Gastrocnemius medialis (tissue), 4 donors: Measurements from ENCODE around the gene MAPKAP1. TPM values are rescaled to one million over a fixed set of nuclear protein-coding genes. Genes with fewer than 3 reads are reported as not detected.

Experiments used
- ATAC-seq, 2 donors: fragments of 150-250 bp; one replicate each; pipeline ENCODE4 v1.9.1; 2016
- DNase-seq, 2 donors: peaks; one replicate each; pipeline ENCODE4 v3.0.0-alpha.2; 2019
- H3K27ac ChIP-seq, 4 donors: fragments of 200-600 bp; sonication (generic); 1 replicate in 1 of 4; 2 replicates in 3 of 4; pipeline ENCODE4 v1.5.1; 2016 to 2018; ENCODE audit warnings: mild to moderate bottlenecking in 2 of 4, moderate library complexity in 1 of 4
- H3K27me3 ChIP-seq, 3 donors: fragments of 200-600 bp; sonication (generic) in 2 of 3; 1 replicate in 1 of 3; 2 replicates in 2 of 3; pipeline versions ENCODE4 v1.5.1 to v1.6.0; 2016 to 2019; ENCODE audit warnings: mild to moderate bottlenecking in 1 of 3, moderate library complexity in 1 of 3
- H3K36me3 ChIP-seq, 2 donors: fragments of 200-600 bp; sonication (generic) in 1 of 2; one replicate each; pipeline ENCODE4 v1.5.1; 2017 to 2018
- H3K4me1 ChIP-seq, 2 donors: fragments of 200-600 bp; sonication (generic) in 1 of 2; one replicate each; pipeline ENCODE4 v1.5.1; 2016 to 2017; ENCODE audit warnings: mild to moderate bottlenecking in 2 of 2
- H3K4me3 ChIP-seq, 4 donors: fragments of 200-600 bp; sonication (generic) in 3 of 4; 1 replicate in 1 of 4; 2 replicates in 3 of 4; pipeline ENCODE4 v1.5.1; 2016 to 2019; ENCODE audit warnings: mild to moderate bottlenecking in 2 of 4
- H3K9me3 ChIP-seq, 3 donors: fragments of 200-600 bp; sonication (generic) in 2 of 3; 1 replicate in 1 of 3; 2 replicates in 2 of 3; pipeline ENCODE4 v1.5.1; 2016 to 2019
- POLR2A ChIP-seq, 2 donors: fragments of 450-650 bp; IDR thresholded peaks; one replicate each; pipeline ENCODE4 v1.6.1; 2017; ENCODE audit warnings: antibody characterized with exemption in 2 of 2, mild to moderate bottlenecking in 2 of 2, moderate library complexity in 2 of 2
- in situ Hi-C, 4 donors: fragments of 200-750 bp; cut with MboI; loops; one replicate each; pipeline versions ENCODE4 v1.15.0 to v1.8.0; 2017; ENCODE audit warnings: low sequenced_read_pairs in 4 of 4
- intact Hi-C: fragments of 100-400 bp; cut with DNase I; formaldehyde crosslinking; loops from one replicate; pipeline ENCODE4 v1.15.1; 2023; ENCODE audit warnings: low total_unique reads
- total RNA-seq, 4 donors: library from RNA; depleted of rRNA; stranded (reverse); fragments of >200 nt; gene quantifications; one replicate each; pipeline versions ENCODE4 v1.1.0 to v1.2.3, GENCODE V29; 2016
- TF ChIP-seq, protein P1 (sequence below), 5 experiments: fragments of 450-650 bp in 3 of 5; fragments of 200-600 bp in 2 of 5; sonication (generic) in 2 of 5; IDR thresholded peaks in 4 of 5; conservative IDR thresholded peaks in 1 of 5; 1 replicate in 4 of 5; 2 replicates in 1 of 5; pipeline ENCODE4 v1.5.1; 2016 to 2019; ENCODE audit warnings: antibody characterized with exemption in 5 of 5, mild to moderate bottlenecking in 3 of 5, moderate library complexity in 3 of 5

The MAPKAP1 gene
- total RNA-seq, 4 donors from 2014 or later: 58.2 to 123 (median 104) TPM

DNA sequence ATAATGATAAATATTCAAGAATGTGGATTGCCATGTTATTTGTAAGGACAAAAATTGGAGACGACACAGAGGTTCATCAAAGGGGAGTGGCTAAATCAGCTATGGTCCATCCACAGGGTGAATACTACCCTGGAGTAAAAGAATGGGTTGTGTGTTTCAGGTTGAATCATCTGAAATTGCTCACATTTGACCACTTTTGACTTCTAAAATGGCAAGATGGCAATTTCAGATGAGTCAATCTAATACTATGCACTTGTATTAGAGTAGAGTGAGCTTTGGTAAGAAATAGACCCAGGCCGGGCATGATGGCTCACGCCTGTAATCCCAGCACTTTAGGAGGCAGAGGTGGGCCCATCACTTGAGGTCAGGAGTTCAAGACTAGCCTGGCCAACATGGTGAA is 313.6 kb downstream of the MAPKAP1 start:
- Histone ChIP-seq H3K4me3 (no peak overlapping the region), H3K27me3 (no peaks in the 10 kb centered on the region), H3K4me1 (no peaks in the 10 kb centered on the region), H3K27ac (no peak overlapping the region), H3K36me3 (no peaks in the 10 kb centered on the region), H3K9me3 (no peaks in the 10 kb centered on the region)
- in situ Hi-C loops: loop anchor here in 1 of 4 donors (25.0 kb wide), 1 partner anchor 631 kb away; the partner anchor contains the start of gene NR6A1
- TF ChIP-seq, protein P1, sequence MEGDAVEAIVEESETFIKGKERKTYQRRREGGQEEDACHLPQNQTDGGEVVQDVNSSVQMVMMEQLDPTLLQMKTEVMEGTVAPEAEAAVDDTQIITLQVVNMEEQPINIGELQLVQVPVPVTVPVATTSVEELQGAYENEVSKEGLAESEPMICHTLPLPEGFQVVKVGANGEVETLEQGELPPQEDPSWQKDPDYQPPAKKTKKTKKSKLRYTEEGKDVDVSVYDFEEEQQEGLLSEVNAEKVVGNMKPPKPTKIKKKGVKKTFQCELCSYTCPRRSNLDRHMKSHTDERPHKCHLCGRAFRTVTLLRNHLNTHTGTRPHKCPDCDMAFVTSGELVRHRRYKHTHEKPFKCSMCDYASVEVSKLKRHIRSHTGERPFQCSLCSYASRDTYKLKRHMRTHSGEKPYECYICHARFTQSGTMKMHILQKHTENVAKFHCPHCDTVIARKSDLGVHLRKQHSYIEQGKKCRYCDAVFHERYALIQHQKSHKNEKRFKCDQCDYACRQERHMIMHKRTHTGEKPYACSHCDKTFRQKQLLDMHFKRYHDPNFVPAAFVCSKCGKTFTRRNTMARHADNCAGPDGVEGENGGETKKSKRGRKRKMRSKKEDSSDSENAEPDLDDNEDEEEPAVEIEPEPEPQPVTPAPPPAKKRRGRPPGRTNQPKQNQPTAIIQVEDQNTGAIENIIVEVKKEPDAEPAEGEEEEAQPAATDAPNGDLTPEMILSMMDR (IDR thresholded peaks at IDR 0.05 in 4 of 5, conservative IDR thresholded peaks at IDR 0.05 in 1 of 5): no peak
- TF ChIP-seq POLR2A (IDR thresholded peaks at IDR 0.05): no peak
- ATAC-seq (no peak), DNase-seq (no peak)
- intact Hi-C loops: no loop called here

DNA sequence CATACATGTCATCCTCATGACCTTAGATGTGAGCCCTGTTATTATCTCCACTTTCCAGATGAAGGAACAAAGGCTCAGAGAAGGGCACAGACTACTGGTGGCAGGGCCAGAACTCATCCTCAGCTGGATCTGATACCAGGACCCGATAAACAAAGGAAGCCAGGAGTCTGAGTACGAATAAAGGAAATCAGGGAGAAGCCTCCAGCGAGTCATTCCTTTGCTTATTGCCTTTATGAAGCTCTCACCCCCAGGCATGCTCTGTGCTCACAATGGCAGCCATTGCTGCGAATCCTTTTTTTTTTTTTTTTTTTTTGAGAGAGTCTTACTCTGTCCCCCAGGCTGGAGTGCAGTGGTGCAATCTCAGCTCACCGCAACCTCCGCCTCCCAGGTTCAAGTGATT is 315.3 kb downstream of the MAPKAP1 start:
- no peaks in the 10 kb centered on the region for H3K4me1 ChIP-seq
- H3K36me3 ChIP-seq: no peaks in the 10 kb centered on the region
- no peak overlapping the region for H3K27ac ChIP-seq
- no peak for TF ChIP-seq POLR2A (IDR thresholded peaks at IDR 0.05)
- H3K27me3 ChIP-seq: no peaks in the 10 kb centered on the region
- in situ Hi-C loops: loop anchor here in 1 of 4 donors (25.0 kb wide), 1 partner anchor 629 kb away; the partner anchor contains the start of gene NR6A1
- H3K9me3 ChIP-seq: no peaks in the 10 kb centered on the region
- intact Hi-C loops: no loop called here
- no peak for ATAC-seq
- H3K4me3 ChIP-seq: no peak overlapping the region
- no peak for DNase-seq

DNA sequence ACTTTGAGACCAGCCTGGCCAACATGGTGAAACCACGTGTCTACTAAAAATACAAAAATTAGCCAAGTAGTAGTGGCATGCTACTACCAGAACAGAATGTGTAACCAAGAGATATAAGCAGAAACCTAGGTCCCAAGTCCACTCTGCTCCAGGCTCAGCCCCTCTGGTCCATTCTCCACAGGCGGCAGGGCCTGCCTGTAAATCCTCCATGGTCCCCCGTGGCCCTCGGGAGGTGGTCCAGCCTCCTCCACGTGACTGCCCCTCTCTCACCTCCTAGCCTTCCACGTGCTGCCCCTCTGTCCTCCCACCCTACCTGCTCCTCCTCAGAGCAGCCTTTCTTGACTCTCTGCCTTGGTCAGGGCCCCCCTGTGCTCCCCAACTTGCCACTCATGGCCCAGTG is 318.0 kb downstream of the MAPKAP1 start:
- Histone ChIP-seq H3K4me3 (no peak overlapping the region), H3K4me1 (no peaks in the 10 kb centered on the region), H3K36me3 (no peaks in the 10 kb centered on the region), H3K27me3 (no peaks in the 10 kb centered on the region), H3K9me3 (no peaks in the 10 kb centered on the region), H3K27ac (no peak overlapping the region)
- no peak for ATAC-seq
- no peak for TF ChIP-seq POLR2A (IDR thresholded peaks at IDR 0.05)
- TF ChIP-seq, protein P1 (IDR thresholded peaks at IDR 0.05 in 4 of 5, conservative IDR thresholded peaks at IDR 0.05 in 1 of 5): no peak
- in situ Hi-C loops (loop anchor here in 1 of 4 donors (25.0 kb wide), 1 partner anchor 627 kb away; the partner anchor contains the start of gene NR6A1), intact Hi-C loops (no loop called here)
- no peak for DNase-seq

DNA sequence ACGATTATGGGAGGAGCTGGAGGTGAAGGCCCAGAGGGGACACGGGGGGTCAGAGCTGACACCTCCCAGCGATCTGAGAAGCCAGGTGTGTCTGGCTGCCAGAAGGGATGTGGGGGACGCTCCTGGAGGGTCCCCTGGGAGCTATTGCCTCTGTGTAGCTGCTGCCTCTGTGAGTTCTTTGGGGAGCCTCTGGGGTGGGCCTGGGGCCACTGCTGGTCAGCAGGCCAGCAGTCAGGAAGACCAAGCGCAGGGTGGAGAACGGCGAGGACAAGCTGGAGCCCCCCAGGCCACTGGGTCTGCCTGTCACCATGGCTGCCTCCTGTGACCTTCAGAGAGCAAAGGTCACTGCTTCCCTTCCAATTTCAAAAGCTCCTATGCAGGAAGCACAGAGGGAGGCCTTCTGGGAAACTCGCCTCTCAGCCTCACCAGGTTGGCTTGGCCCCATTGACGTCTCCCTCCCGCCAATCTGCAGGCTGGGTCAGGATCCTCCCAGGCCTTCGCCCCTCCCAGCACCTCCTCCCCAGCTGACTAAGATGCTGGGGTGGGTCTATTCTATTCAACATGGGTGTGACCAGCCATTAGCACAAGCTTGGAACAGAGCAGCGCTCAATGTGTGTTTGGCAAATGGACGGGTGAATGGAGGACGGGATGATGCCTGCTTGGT is 319.0 kb downstream of the MAPKAP1 start:
- in situ Hi-C loops: loop anchor here in 1 of 4 donors (25.0 kb wide), 1 partner anchor 626 kb away; the partner anchor contains the start of gene NR6A1
- DNase-seq (no peak), ATAC-seq (no peak)
- Histone ChIP-seq H3K36me3 (no peaks in the 10 kb centered on the region), H3K27me3 (no peaks in the 10 kb centered on the region), H3K4me1 (no peaks in the 10 kb centered on the region), H3K4me3 (no peak overlapping the region), H3K27ac (no peak overlapping the region), H3K9me3 (no peaks in the 10 kb centered on the region)
- TF ChIP-seq POLR2A (IDR thresholded peaks at IDR 0.05): no peak
- TF ChIP-seq, protein P1 (IDR thresholded peaks at IDR 0.05 in 4 of 5, conservative IDR thresholded peaks at IDR 0.05 in 1 of 5): no peak
- intact Hi-C loops: no loop called here

Other genes starting within 250 kb of the MAPKAP1 start
- gene PBX3, start 40.2 kb upstream of the MAPKAP1 start, total RNA-seq: 10 to 100 TPM in 2 of 4 donors, 1 to 10 TPM in 2; 6.6 to 31.0 (median 9.6) TPM